RPMI8226 (cell line): ENCODE measurements around the gene MBD3.

Experiments used
- DNase-seq: peaks from one replicate; pipeline ENCODE4 v3.0.0-alpha.2; 2015

Gene MBD3

DNA sequence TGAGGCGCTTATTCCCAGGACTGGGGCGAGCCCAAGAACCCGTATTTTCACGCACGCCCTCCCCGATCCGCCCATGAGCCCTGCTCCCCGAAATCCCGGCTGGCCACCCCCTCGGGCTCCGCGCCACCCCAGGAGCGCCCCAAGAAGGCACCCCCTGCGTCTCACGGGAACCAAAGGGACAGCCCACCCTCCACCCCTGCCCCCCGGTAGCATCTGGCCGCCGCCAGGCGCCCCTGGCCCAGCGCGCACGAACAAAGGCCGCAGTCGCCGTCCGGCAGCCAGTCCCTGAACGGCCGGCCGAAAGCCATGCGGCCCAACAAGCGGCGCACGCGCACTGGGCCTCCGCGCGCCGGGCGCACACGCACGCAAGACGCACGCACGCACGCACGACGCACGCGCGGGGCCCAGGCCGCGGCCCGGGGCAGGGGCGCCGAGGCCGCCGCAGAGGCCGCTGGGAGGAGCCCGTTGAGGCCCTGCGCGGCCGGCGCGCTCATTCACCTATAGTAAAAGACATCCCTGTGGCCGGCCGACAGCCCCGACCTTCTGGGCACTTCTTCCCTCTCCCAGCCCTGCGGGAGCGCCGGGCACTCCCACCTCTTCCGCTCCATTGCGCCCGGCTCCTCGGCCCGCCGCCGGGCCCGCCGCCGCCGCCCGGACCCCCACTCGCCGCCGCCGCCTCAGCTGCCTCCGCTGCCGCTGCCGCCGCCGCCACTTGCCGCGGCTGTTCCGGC lies 476 bp downstream of the MBD3 start:
- DNase-seq = peak; percentile 94

DNA sequence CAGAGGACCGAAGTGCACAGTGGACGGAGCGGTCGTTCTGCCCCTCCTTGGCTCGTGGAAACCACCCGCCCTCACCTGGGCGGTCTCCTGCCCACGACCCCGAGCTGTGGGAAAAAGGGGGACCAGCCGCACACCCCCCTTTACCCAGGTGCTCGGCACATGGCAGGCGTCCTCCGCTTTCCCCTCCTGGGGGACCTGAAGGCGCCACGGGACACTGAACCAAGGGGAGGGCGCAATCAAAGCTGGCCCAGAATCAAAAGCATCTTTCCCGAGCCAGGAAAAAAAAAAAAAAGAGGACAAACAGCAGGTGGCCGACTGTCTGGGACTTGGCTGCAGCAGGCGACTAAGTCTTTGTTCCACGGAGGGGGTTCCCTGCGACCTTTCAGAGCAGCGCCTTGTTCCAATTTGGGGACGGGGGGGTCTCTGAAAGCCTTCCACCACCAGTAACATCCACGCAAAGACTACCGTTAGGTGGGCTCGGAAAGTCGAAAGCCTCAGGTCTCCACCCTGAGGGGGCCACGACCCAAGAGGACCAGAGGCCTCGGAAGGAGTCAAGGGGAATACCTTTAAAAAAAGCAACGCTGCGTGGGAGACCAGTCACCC lies 1.1 kb downstream of the MBD3 start:
- DNase-seq = peak; percentile 30

DNA sequence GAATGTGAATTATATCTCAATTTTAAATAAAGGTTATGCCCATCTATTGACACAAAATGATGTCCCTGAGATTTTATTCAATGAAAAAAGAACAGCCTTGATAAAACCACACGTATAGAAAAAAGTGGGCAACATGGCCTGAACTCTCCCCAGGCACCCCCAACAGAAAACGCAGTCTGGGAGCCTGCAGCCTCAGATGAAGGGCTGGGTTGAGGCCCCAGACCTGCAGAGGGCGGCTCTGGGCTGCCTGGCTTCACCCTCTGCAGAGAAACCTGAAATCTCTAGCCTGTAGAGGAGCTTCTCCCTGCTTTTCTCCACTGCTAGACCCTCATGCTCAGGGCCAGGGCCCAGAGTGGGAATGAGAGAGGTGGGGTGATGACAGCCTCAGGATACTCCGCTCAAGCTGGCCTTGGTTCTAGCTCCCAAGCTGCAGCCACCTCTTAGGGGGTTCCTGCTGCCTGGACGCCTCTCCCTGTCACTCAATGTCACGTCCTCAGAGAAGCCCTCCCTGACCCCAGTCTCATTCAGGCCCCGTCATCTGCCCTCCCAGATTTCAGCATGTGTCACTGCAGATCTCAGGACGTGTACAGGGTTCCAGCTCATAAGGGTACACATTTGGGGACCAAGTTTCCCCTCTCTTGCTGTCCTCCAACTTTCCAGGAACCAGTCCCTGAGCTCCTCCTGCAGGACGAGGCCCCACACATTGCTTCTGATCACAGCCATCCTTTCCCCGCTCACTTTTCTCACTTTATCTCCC lies 1.8 kb downstream of the MBD3 start:
- peak; percentile 65 for DNase-seq

DNA sequence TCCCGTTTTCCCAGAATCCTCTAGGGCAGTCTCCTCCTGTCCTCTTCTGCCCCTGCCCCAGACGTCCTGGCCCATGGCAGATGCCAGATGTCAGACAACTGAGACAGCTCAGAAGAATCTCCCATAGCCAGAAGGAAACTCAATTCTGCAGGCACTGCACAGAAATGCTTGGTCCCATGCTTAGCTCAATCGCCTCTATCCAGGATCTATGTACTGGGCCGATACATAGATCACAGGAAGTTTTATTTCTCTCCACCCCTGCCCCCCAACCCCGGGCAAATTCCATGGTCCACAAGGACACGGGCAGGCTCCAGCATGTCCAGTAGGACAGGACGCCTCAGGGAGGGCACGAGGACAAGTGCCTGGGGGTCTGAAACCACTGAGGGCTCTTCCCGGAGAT lies 4.8 kb downstream of the MBD3 start:
- no peak for DNase-seq

DNA sequence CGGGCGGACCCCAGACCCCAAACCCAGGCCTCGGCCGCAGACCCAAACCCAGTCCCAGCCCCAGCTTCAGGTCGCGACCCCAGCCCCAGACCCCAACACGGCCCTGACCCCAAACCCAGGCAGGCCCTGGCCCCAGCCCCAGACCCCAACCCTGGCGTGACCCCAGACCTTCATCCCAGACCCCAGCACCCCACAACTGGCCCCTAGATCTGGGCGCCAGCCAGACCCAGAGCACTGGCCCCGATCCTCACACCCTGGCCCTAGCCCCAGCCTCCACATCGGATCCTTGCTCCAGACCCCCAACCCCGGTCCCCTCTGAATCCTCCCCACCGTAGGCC lies 7.5 kb downstream of the MBD3 start:
- DNase-seq = no peak

DNA sequence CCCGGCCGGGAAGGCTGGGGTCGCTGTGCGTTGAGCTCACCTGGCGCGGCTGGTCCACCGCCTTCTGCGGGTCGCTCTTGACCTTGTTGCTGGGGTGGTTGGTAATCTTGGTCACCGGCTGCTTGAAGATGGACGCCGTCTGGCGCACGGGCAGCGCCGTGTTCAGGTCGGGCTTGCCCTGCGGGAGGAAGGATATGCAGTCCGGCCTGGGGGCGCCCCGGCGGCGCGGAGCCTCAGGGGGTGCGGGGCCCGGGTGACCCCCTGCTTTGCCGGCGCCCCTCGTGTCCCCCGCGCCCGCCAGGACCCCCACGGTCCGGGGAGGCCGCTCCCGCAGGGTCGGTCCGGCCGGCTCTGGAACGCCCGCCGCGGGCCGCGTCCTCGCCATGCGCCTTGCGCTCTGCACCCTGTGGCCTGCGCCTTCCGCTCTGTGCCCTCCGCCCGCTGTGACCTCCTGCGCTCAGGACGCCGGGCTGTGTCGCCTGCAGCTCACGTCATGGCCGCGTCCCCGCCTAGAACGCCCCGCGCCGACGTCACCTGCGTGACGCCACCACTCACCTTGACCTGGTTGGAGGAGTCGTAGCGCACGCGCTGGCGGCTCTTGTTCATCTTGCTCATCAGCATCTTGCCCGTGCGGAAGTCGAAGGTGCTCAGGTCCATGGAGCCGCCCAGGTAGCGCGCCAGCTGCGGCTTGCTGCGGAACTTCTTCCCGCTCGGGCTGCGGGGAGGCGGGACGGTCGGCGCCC lies 8.0 kb downstream of the MBD3 start:
- DNase-seq = no peak

DNA sequence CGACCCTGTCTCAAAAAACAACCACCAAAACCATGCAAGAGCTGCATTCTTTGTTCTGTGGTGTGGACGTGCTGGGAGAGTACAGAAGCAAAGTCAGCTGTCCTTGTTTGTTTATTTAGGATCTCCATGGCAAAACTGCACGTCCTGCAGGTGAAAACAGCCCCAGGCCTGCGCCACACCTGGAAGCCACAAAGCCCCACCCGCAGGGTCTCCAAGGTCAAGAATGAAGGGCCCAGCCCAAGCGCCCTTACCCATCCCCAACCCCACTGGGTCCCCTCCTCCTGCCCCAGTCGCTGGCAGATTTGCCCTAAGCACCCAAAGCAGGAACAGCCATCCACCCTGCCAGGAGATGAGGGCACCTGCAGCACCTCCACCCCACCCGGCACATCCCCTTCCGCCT lies 10.5 kb downstream of the MBD3 start:
- no peak for DNase-seq

DNA sequence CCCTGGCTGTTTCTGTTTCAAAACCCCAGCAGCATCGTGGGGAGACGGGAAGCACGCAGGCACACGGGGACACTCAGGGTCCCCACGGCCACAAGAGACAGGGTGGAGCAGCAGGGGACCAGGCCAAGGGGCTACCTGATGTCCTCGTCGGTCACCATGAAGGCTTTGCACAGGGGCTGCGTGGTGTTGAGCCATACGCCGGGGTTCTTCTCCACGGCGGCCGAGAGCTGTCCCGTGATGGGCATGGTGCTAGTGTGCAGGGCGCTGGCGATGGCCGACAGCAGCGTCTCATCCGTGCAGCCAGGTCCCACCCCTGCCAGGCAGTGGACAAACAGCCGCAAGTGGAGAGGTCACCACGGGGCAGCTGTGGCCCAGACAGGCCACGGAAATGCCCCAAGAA lies 11.7 kb downstream of the MBD3 start:
- no peak for DNase-seq

DNA sequence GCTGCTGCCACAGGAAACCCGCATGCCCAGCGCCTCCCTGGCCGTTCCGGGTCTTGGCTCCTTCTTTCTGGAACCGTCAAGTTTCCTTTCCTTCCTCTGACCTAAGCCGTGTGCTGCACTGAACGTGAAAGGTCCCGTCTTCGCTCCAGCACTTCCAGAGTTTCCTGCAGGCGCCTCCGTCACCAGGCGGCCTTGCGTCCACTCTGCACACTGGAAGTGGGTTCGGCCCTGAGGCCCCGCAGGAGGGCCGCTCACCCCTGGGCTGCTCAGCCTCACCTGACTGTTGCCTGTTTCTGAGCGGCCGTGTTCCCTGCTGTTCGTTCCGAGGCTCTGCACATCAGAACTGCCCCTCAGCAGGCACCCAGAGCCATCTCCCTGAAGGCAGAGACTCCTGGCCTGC lies 12.3 kb downstream of the MBD3 start:
- DNase-seq = no peak

DNA sequence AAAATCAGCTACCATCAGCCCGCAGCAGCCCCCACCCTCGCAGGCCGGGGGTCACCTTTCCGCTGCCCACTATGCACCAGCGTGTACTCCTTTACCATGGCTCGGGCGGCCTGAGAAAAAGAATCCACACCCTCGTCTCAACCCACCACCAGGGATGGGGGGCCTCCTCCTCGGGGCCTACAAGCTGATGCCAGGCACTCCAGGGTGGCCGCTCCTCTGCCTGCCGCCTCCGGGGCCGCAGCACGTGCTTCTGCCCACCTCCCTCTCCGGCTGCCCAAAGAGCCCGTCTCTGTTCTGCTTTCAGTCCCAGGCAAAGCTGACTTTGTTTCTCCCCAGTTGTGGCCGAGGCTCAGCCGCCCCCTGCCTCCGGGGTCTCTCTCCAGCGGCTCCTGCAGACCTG lies 13.4 kb downstream of the MBD3 start:
- DNase-seq = no peak

DNA sequence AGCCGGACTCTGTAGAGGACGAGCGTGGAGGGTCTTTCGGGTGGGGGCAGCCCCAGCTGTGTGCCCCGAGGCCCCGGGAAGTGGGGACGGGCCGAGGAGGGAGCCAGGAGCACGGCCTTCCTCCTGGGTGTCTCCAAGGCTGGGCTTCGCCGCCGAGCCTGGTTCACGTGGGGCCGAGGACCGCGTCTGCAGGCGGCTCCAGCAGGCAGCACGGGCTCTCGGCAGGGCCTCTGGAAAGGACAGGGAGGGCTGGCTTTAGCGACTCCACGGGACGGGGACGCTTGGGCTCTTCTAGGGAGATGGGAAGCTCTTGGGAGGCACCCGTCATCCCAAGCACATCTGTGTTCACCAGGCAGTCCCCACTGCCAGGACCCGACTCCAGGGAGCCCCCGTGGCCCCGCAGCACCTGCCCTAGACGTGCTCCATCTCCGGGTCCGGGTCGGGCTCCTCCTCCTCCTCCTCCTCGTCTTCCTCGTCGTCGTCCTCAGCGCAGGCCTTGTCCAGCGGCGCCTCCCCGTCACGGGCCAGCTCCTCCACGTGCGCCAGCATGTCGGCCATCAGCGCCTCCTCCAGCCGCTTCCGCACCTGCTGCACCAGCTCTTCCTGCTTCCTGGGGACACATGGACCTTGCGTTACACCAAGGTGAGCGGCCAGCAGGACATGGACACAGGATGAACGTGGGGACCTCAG lies 14.6 kb downstream of the MBD3 start:
- no peak for DNase-seq

DNA sequence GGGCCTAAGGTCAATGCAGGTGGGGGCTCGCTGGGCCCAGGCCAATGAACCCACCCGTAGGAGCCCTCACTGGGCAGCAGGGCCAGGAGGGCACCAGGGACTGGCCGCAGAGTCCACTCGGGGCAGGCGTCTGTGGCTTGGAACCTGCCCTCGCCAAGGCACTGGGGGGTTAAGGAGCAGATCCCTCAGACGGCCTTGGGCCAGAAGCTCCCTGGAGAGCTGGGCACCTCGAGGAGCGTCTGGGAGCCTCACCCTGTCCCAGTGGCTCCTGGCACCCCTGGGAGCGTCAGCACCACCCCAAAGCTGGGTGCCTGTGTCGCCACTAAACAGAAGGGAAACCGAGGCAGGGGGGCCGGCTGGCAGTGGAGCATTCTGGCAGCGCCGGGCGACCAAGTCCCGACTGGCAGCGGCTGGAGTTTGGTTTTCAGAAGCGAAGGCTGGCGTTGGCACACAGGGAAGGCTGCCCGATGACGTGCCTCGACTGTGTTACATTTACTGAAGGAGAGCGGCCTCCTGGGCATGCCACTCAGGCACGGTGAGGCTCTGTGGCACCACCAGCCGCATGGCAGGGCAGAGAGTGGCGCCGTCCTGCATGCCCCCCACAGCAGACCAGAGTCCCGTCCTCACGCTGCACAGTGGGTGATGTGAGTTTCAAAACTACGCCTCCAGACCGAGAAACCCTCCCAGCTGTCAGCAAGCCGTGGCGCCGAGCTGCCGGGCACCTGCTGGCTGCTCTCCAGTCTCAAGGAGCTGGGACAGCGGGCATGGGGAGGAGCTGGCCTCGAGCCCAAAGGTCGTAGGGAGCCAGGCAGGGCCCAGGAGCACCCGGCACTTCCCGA lies 15.4 kb downstream of the MBD3 start:
- no peak for DNase-seq

DNA sequence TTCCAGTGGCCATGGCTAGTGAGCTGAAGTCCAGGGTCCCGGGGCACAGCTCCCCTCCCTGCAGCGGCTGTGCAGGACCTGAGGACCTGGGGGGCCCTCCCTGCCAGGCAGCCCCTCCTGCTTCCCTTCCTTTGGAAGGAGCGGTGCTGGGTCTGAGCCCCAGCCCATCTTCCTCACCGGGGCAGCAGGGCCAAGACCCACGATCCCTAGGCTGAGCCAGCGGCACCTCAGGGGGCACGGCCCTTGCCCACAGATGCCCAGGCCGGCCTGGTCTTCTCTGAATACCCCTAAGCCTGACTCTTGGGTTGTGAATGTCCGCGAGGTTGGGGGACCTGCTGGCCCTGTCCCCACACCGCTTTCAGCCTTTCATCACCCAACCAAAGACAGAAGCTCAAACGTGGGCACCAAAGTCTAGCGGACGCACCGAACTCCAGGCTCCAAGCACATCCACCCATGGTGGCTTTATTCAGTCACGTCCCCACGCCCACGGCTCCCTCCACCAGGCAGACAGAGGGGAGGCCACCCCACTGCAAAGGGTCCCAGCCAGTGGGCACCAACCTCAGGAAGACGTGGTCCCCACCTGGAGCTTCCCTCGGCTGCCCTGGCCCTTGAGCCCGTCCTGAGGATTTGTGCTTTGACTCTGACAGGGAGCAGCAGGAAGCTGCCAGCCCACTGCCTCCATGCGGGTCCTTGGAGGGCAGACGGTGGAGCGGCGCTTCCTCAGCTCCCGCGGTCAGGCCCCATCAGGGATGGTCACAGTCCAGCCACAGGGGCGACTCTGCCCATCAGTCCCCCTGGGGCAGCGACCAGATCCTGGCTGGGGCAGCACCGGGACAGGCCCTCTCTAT lies 16.2 kb downstream of the MBD3 start:
- no peak for DNase-seq

DNA sequence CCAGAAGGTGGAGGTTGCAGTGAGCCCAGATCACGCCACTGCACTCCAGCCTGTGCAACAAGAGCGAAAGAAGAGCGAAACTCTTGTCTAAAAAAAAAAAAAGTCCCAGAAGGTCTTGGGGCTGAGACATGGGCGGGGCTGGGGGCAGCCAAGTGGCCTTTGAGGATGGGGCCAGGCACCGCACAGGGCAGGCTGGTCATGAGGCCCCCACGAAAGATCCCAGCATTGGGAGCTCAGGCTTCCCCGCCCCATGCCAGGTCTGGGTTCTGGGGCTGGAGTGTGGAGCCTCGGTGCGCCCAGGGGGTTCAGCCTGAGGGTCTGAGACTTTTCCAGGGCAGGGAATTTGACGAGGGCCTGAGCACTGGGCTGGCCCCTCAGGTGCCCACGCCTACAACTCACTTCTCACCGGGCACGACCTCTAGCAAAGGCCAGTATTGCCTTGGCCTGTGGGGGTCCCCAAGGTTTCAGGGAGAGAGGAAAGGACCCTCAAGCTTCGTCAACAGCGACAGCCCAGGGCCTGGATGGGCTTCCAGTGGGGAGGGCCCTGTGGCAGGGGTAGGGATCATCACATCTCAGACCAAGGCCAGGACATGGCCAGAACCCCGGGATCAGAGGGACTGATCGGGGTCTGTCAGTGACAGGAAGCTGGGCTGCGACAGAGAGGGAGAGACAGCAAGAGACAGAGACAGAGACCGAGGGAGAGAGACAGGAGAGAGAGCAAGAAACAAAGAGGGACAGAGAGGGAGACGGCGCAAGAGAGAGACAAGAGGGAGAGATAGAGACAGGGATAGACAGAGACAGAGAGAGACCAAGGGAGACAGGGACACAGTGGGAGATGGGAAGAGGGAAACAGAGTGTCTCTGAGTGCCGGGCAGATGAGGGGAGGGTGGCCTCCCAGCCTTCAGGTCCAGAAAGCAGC lies 17.1 kb downstream of the MBD3 start:
- no peak for DNase-seq

DNA sequence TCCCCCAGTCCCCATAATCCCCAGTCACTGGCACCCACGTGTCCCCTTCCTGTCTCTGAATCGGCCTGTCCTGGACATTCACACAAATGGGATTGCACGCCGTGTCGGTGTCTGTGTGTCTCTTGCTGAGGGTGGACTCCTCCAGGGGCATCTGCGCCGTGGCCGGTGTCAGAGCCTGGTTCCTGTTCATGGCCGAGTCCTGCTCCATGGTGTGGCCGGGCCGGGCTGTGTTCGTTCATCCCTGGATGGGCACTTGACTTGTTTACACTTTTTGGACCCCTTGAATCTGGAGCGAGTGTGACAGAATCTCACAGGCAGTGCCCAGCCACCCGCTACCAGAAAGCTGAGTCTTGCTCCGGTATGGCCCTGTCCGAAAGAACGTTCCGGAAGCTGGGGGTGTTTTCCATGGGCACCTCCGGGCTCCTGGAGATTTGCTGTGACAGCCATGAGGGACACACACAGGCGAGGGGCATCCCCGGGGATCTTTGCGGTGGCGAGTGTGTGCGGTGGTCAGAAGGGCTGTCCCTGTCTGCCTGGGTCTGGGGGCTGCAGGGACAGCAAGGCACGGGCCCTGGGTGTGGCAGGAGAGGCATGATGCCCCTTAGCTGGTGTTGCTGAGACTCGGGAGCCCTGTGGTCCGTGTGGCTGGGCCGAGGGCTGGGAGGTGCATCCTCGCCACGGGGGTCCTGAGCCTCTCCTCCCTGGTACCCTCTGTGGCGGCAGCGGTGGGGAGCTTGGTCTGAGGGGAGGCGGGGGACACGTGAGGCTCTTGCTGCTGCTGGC lies 18.1 kb downstream of the MBD3 start:
- DNase-seq = no peak

DNA sequence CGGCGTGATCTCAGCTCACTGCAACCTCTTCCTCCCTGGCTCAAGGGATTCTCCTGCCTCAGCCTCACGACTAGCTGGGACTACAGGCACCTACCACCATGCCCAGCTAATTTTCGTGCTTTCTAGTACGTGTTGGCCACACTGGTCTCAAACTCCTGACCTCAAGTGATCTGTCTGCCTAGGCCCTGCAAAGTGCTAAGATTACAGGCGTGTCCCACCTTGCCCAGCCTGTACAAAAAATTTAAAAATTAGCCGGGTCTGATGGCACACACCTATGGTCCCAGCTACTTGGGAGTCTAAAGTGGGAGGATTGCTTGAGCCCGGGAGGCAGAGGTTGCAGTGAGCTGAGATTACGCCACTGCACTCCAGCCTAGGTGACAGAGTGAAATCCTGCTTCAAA lies 19.9 kb downstream of the MBD3 start:
- DNase-seq = no peak

DNA sequence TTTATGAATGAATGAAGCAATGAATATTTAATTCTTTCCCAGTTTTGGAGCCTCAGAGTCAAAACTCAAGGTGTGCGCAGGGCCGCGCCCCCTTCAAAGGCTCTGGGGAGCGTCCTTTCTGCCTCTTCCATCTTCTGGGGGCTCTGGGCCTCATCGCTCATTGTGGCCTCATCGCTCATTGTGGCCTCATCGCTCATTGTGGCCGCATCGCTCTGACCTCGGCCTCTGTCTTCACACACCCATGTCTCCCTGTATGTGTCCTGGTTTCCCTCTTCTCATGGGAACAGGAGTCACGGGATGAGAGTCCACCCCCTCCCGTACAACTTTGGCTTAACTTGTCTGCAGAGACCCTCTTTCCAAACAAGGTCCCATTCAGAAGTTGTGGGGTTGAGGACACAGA lies 21.3 kb downstream of the MBD3 start:
- no peak for DNase-seq

DNA sequence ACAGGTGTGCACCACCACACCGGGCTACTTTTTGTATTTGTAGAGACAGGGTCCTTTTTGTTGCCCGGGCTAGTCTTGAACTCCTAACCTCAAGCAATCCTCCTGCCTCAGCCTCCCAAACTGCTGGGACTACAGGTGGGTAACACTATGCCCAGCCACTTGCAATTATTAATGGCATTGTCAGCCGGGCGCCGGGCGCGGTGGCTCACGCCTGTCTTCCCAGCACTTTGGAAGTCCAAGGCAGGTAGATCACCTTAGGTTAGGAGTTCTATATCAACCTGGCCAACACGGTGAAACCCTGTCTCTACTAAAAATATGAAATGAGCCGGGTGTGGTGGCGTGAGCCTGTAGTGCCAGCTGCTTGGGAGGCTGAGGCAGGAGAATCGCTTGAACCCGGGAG lies 21.8 kb downstream of the MBD3 start:
- DNase-seq = no peak

DNA sequence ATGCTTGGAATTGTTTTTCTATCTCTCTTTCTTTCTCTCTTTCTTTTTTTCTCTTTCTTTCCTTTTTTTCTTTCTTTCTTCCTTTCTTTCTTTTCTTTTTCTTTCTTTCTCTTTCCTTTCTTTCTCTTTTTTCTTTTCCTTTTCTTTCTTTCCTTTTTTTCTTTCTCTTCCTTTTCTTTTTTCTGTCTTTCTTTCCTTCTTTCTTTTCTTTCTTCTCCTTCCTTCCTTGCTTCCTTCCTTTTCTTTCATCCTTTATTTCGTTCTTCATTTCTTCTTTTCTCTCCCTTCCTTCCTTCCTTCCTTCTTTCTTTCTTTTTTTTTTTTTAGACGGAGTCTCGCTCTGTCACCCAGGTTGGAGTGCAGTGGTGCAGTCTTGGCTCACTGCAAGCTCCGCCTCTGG lies 22.7 kb downstream of the MBD3 start:
- DNase-seq = no peak
